Endothelial cell of umbilical vein (primary cell): Measurements from ENCODE around the gene TDRD9. TPM values are rescaled to one million over a fixed set of nuclear protein-coding genes. Genes with fewer than 3 reads are reported as not detected.

Experiments
- BruUV-seq: library from RNA; stranded (reverse); fragments of 400-500 nt; replicated peaks from 2 replicates; lab custom pipeline; 2021; lab: Mats Ljungman, UMichigan
- CTCF ChIA-PET: fragments of 300-600, 350-600 bp; sonication (Branson Sonifier 250); formaldehyde crosslinking; loops from one replicate; lab custom pipeline; 2021; ENCODE audit warnings: antibody characterized with exemption, inconsistent platforms; lab: Charles Lee
- POLR2A ChIA-PET: fragments of 300-600, 350-600 bp; sonication (Branson Sonifier 250); formaldehyde crosslinking; loops from one replicate; lab custom pipeline; 2021; ENCODE audit warnings: antibody characterized with exemption, inconsistent platforms; lab: Charles Lee
- DNase-seq: peaks from one replicate; pipeline ENCODE4 v3.0.0-alpha.2; 2011; ENCODE audit warnings: low read depth, low spot score
- FAIRE-seq: peaks from 2 replicates; lab custom pipeline; 2011; peaks lifted over from hg19 to GRCh38; lab: Jason Lieb, UNC
- H2AFZ ChIP-seq: 2 replicates; pipeline ENCODE4 v1.6.0; 2012; ENCODE audit warnings: low read depth, low read length, control low read depth, inconsistent platforms
- H3K27ac ChIP-seq: 2 replicates; pipeline ENCODE4 v1.5.1; 2011; ENCODE audit warnings: low read depth, mild to moderate bottlenecking, control low read depth, low read length, moderate library complexity; ENCODE audit not compliant: insufficient read depth
- H3K27me3 ChIP-seq, 2 experiments: 2 replicates each; pipeline versions ENCODE4 v1.6.0 to v1.6.1; 2011; ENCODE audit warnings: low read length in 2 of 2, mixed read lengths in 1 of 2; ENCODE audit not compliant: control insufficient read depth in 2 of 2, insufficient read depth in 2 of 2
- H3K36me3 ChIP-seq, 2 experiments: 2 replicates in 1 of 2; 3 replicates in 1 of 2; pipeline ENCODE4 v1.5.1; 2011; ENCODE audit warnings: low read length in 2 of 2, mild to moderate bottlenecking in 1 of 2, moderate library complexity in 1 of 2; ENCODE audit not compliant: control insufficient read depth in 2 of 2, insufficient read depth in 2 of 2; ENCODE audit errors: extremely low read depth in 1 of 2
- H3K4me1 ChIP-seq: 3 replicates; pipeline ENCODE4 v1.5.1; 2011; ENCODE audit warnings: mild to moderate bottlenecking, low read length; ENCODE audit not compliant: control insufficient read depth, insufficient read depth; ENCODE audit errors: extremely low read depth
- H3K4me2 ChIP-seq: 2 replicates; pipeline ENCODE4 v1.6.1; 2011; ENCODE audit warnings: low read length, control low read depth, mixed read lengths; ENCODE audit not compliant: insufficient read depth
- H3K4me3 ChIP-seq, 3 experiments: fragments of 200-600 bp in 1 of 3; sonication (generic), shearing (Covaris generic) in 1 of 3; replicated peaks in 1 of 3; 2 replicates each; pipeline ENCODE4 v1.5.1; 2011 to 2016; ENCODE audit warnings: control low read depth in 3 of 3, low read length in 3 of 3, mild to moderate bottlenecking in 2 of 3, inconsistent platforms in 1 of 3, low read depth in 1 of 3, moderate library complexity in 1 of 3; ENCODE audit not compliant: insufficient read depth in 1 of 3
- H3K79me2 ChIP-seq: 2 replicates; pipeline ENCODE4 v1.6.0; 2012; ENCODE audit warnings: low read length, inconsistent platforms; ENCODE audit not compliant: control insufficient read depth, insufficient read depth
- H3K9ac ChIP-seq: replicated peaks from 2 replicates; pipeline ENCODE3; 2011; ENCODE audit warnings: low read length, control low read depth; ENCODE audit not compliant: insufficient read depth; ENCODE audit errors: extremely low read depth
- H3K9me1 ChIP-seq: replicated peaks from 3 replicates; pipeline ENCODE4 v1.6.0; 2011; ENCODE audit warnings: mild to moderate bottlenecking, low read length; ENCODE audit not compliant: control insufficient read depth, insufficient read depth; ENCODE audit errors: extremely low read depth
- H3K9me3 ChIP-seq: replicated peaks from 2 replicates; pipeline ENCODE4 v1.5.1; 2012; ENCODE audit warnings: low read length, inconsistent platforms; ENCODE audit not compliant: control insufficient read depth, insufficient read depth
- H4K20me1 ChIP-seq: replicated peaks from 2 replicates; pipeline ENCODE3; 2011; ENCODE audit warnings: mild to moderate bottlenecking, low read length; ENCODE audit not compliant: control insufficient read depth, insufficient read depth; ENCODE audit errors: extremely low read depth
- CTCF ChIP-seq, 2 donors: IDR thresholded peaks; 1 replicate in 1 of 2; 2 replicates in 1 of 2; pipeline ENCODE4 v1.5.1; 2011; ENCODE audit warnings: low read length in 2 of 2, mild to moderate bottlenecking in 2 of 2, moderate library complexity in 2 of 2, control low read depth in 1 of 2, inconsistent platforms in 1 of 2, low read depth in 1 of 2; ENCODE audit not compliant: insufficient read depth in 1 of 2; ENCODE audit errors: extremely low read depth in 1 of 2
- EZH2 ChIP-seq: IDR thresholded peaks from 2 replicates; pipeline ENCODE4 v1.6.1; 2012; ENCODE audit warnings: borderline replicate concordance, low read depth, mild to moderate bottlenecking, moderate library complexity, low read length, inconsistent platforms; ENCODE audit not compliant: severe bottlenecking
- FOS ChIP-seq: IDR thresholded peaks from 2 replicates; pipeline ENCODE4 v1.6.1; 2011; ENCODE audit warnings: mild to moderate bottlenecking, low read length, moderate library complexity, borderline replicate concordance; ENCODE audit not compliant: insufficient read depth
- GATA2 ChIP-seq: IDR thresholded peaks from 2 replicates; pipeline ENCODE4 v1.7.0; 2011; ENCODE audit warnings: low read depth, mild to moderate bottlenecking, moderate library complexity, mixed read lengths, low read length; ENCODE audit not compliant: insufficient read length, insufficient read depth
- JUN ChIP-seq: IDR thresholded peaks from 2 replicates; pipeline ENCODE4 v1.6.1; 2011; ENCODE audit warnings: borderline replicate concordance, low read depth; ENCODE audit not compliant: insufficient read length, insufficient read depth
- MAX ChIP-seq: IDR thresholded peaks from 2 replicates; pipeline ENCODE4 v1.6.1; 2011; ENCODE audit not compliant: insufficient read depth, insufficient read length
- dilution Hi-C: fragments of 300-500 bp; cut with MboI; formaldehyde crosslinking; loops from one replicate; pipeline ENCODE4 v1.15.0; 2019; ENCODE audit warnings: low sequenced_read_pairs; ENCODE audit not compliant: extremely low pct_ligation_motif_present
- intact Hi-C: fragments of 100-400 bp; cut with micrococcal nuclease; formaldehyde crosslinking; loops from one replicate; pipeline ENCODE4 v1.10.0; 2022
- polyA plus RNA-seq, 4 experiments: library from polyadenylated mRNA; depleted of rRNA in 3 of 4; stranded (reverse) in 3 of 4; unstranded in 1 of 4; fragments of >200 nt; gene quantifications; 2 replicates each; pipeline versions ENCODE4 v1.2.1 to v1.2.3, GENCODE V29; 2011 to 2012; ENCODE audit warnings: missing spikeins in 1 of 4
- total RNA-seq: library from RNA; stranded (reverse); gene quantifications from 2 replicates; pipeline ENCODE4 v1.2.3, GENCODE V29; 2021

Gene TDRD9
- total and polyA plus RNA-seq, 2 donors (not counting 3 experiments of a cell fraction or from before 2014, with no cell fraction given), result 0.52 to 1.4 TPM

GRCh38 chr14:104091061-104091926, 163.0 kb downstream of the TDRD9 start:
- no peak for FAIRE-seq
- DNase-seq, result no peak
- no peaks in the 10 kb centered on the region for H3K79me2 ChIP-seq
- intact Hi-C loops, result no loop called here
- no peaks in the 10 kb centered on the region for H3K4me1 ChIP-seq
- H3K4me2 ChIP-seq, result no peak overlapping the region
- no peaks in the 10 kb centered on the region for H3K9me3 ChIP-seq
- H3K36me3 ChIP-seq, result no peaks in the 10 kb centered on the region
- dilution Hi-C loops, result no loop called here
- no peak overlapping the region for H3K27ac ChIP-seq
- ChIA-PET POLR2A (no interaction called here), CTCF (interaction anchor here (0.9 kb wide), 1 partner anchor 13 kb away, joined by 4 read pairs; no protein-coding TSS in a partner anchor)
- H3K9me1 ChIP-seq, result no peaks in the 10 kb centered on the region
- H3K9ac ChIP-seq, result no peak overlapping the region
- no peak overlapping the region for H3K4me3 ChIP-seq
- no peak overlapping the region for H2AFZ ChIP-seq
- no peaks in the 10 kb centered on the region for H3K27me3 ChIP-seq
- BruUV-seq, result no TSS peak
- no peak for TF ChIP-seq EZH2
- no peak for TF ChIP-seq GATA2
- TF ChIP-seq MAX, result no peak
- no peak for TF ChIP-seq CTCF (IDR thresholded peaks at IDR 0.05; ENCODE audit: extremely low read depth in 1 of 2, insufficient read depth in 1 of 2, low read depth in 1 of 2, low read length in 2 of 2)
- no peak for TF ChIP-seq FOS
- no peak for TF ChIP-seq JUN
- no peaks in the 10 kb centered on the region for H4K20me1 ChIP-seq
